Progenitor cell of endocrine pancreas (in vitro differentiated cells): ENCODE results near the gene NOL12. TPM values are rescaled to one million over a fixed set of nuclear protein-coding genes. Genes with fewer than 3 reads are reported as not detected.
A peak's percentile ranks its signal among the peaks of the same experiment; 100 is the strongest.

Experiments
- DNase-seq: peaks from one replicate; pipeline ENCODE4 v3.0.0; 2021; ENCODE audit warnings: low spot score; ENCODE audit not compliant: unreplicated experiment
- H3K27ac Mint-ChIP-seq: 2 replicates; pipeline ENCODE4 v1.8.0; 2021; ENCODE audit warnings: mild to moderate bottlenecking, moderate library complexity, mixed read lengths
- H3K27me3 Mint-ChIP-seq: 2 replicates; pipeline ENCODE4 v1.8.0; 2021; ENCODE audit warnings: mixed read lengths
- H3K36me3 Mint-ChIP-seq: 2 replicates; pipeline ENCODE4 v1.8.0; 2022; ENCODE audit warnings: mixed read lengths; ENCODE audit not compliant: insufficient read depth
- H3K4me1 Mint-ChIP-seq: 2 replicates; pipeline ENCODE4 v1.8.0; 2021; ENCODE audit warnings: low read depth, mixed read lengths
- H3K4me3 Mint-ChIP-seq: 2 replicates; pipeline ENCODE4 v1.8.0; 2021; ENCODE audit warnings: low read depth, mild to moderate bottlenecking, moderate library complexity, mixed read lengths
- H3K9me3 Mint-ChIP-seq: 2 replicates; pipeline ENCODE4 v1.8.0; 2021; ENCODE audit warnings: low read depth, mixed read lengths
- CTCF ChIP-seq: fragments of 200-600 bp; sonication (generic); IDR thresholded peaks from one replicate; pipeline ENCODE4 v1.5.0; 2021; ENCODE audit warnings: antibody characterized with exemption, mild to moderate bottlenecking; ENCODE audit not compliant: unreplicated experiment
- total RNA-seq: library from RNA; stranded (reverse); gene quantifications from 2 replicates; pipeline ENCODE4 v1.2.1, GENCODE V29; 2021

The NOL12 gene
- total RNA-seq, 1 donor from 2014 or later, result 17.1 TPM

- peak within 1 kb of the TSS; percentile 96 for H3K27ac Mint-ChIP-seq
- TF ChIP-seq CTCF, result peak; percentile 72
- peak within 1 kb of the TSS; percentile 88 for H3K4me3 Mint-ChIP-seq
- no peaks in the 10 kb centered on the region for H3K9me3 Mint-ChIP-seq
- peaks cover 12% of the 10 kb centered on the region for H3K36me3 Mint-ChIP-seq
- no peaks in the 10 kb centered on the region for H3K27me3 Mint-ChIP-seq
- DNase-seq, result peak; percentile 97
- H3K4me1 Mint-ChIP-seq, result peaks cover 7% of the 10 kb centered on the region
Observed at GRCh38 chr22:37696657-37697537, 10.8 kb downstream of the NOL12 start, which contains the start of gene TRIOBP. Gene TRIOBP (plus strand): TSS chr22:37697048. CDS start chr22:37701366, 4,318 bp downstream.

DNA sequence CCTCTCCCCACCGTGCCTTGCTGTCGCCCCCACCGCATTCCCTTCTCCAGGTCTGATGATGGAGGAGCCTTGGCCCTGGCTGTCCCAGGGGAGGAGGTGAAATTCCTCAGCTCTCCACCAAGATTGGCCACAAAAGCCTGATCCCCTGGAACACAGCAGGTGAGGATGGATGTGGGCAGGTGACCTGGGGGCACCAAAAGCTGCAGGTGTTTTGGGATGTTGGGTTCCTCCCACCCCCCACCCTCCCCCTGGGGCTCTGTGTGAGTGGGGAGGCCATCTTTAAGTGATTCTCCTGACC lies 11.3 kb downstream of the NOL12 start:
- H3K9me3 Mint-ChIP-seq, result no peaks in the 10 kb centered on the region
- H3K4me3 Mint-ChIP-seq, result peak overlapping the region; percentile 88
- no peak for TF ChIP-seq CTCF
- peaks cover 7% of the 10 kb centered on the region for H3K4me1 Mint-ChIP-seq
- peak overlapping the region; percentile 96 for H3K27ac Mint-ChIP-seq
- peaks cover 11% of the 10 kb centered on the region for H3K36me3 Mint-ChIP-seq
- H3K27me3 Mint-ChIP-seq, result no peaks in the 10 kb centered on the region
- no peak for DNase-seq

- Mint-ChIP-seq H3K27ac (no peak overlapping the region), H3K4me3 (no peak overlapping the region), H3K9me3 (no peaks in the 10 kb centered on the region), H3K27me3 (no peaks in the 10 kb centered on the region), H3K4me1 (peaks cover 5% of the 10 kb centered on the region), H3K36me3 (peaks cover 27% of the 10 kb centered on the region)
- DNase-seq, result no peak
- TF ChIP-seq CTCF, result no peak
Observed at GRCh38 chr22:37701141-37701786, 15.1 kb downstream of the NOL12 start.

- Mint-ChIP-seq H3K36me3 (peaks cover 31% of the 10 kb centered on the region), H3K9me3 (no peaks in the 10 kb centered on the region), H3K4me1 (no peaks in the 10 kb centered on the region), H3K27ac (no peak overlapping the region), H3K27me3 (no peaks in the 10 kb centered on the region), H3K4me3 (no peak overlapping the region)
- DNase-seq, result no peak
- TF ChIP-seq CTCF, result no peak
Observed at GRCh38 chr22:37703906-37704305, 17.8 kb downstream of the NOL12 start.

DNA sequence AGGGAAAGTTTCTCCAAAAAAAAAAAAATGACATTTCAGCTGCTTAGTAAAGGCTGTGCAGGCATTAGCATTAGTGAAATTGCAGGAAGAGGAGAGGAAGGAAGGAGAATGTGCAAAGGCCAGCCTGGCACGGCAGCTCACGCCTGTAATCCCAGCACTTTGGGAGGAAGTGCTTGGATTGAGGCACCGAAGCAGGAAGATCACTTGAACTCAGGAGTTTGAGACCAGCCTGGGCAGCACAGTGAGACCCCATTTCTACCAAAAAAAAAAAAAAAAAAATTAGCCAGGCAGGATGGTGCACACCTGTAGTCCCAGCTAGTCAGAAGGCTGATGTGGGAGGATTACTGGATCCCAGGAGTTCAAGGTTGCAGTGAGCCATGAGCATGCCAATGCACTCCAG lies 18.5 kb downstream of the NOL12 start:
- H3K36me3 Mint-ChIP-seq, result peaks cover 29% of the 10 kb centered on the region

More for the DNA sequence above, 18.5 kb downstream of the NOL12 start:
- Mint-ChIP-seq H3K9me3 (no peaks in the 10 kb centered on the region), H3K27ac (no peak overlapping the region), H3K4me1 (no peaks in the 10 kb centered on the region), H3K4me3 (no peak overlapping the region), H3K27me3 (no peaks in the 10 kb centered on the region)
- no peak for DNase-seq
- no peak for TF ChIP-seq CTCF
